VCaP (cell line): ENCODE results near the gene STXBP5L.
A peak's percentile ranks its signal among the peaks of the same experiment; 100 is the strongest.

Experiments used
- H3K27ac ChIP-seq: fragments of 450-650 bp; 2 replicates; pipeline ENCODE4 v1.5.1; 2017
- TF ChIP-seq, protein P1 (sequence below): fragments of 450-650 bp; conservative IDR thresholded peaks from 2 replicates; pipeline ENCODE4 v1.5.1; 2017; ENCODE audit warnings: mild to moderate bottlenecking, moderate library complexity

Gene STXBP5L

GRCh38 chr3:121232309-121233225 lies 324.6 kb downstream of the STXBP5L start:
- TF ChIP-seq, protein P1, sequence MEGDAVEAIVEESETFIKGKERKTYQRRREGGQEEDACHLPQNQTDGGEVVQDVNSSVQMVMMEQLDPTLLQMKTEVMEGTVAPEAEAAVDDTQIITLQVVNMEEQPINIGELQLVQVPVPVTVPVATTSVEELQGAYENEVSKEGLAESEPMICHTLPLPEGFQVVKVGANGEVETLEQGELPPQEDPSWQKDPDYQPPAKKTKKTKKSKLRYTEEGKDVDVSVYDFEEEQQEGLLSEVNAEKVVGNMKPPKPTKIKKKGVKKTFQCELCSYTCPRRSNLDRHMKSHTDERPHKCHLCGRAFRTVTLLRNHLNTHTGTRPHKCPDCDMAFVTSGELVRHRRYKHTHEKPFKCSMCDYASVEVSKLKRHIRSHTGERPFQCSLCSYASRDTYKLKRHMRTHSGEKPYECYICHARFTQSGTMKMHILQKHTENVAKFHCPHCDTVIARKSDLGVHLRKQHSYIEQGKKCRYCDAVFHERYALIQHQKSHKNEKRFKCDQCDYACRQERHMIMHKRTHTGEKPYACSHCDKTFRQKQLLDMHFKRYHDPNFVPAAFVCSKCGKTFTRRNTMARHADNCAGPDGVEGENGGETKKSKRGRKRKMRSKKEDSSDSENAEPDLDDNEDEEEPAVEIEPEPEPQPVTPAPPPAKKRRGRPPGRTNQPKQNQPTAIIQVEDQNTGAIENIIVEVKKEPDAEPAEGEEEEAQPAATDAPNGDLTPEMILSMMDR: no peak
- H3K27ac ChIP-seq: peak overlapping the region; percentile 56; the same call in 1 of the 2 replicates

DNA sequence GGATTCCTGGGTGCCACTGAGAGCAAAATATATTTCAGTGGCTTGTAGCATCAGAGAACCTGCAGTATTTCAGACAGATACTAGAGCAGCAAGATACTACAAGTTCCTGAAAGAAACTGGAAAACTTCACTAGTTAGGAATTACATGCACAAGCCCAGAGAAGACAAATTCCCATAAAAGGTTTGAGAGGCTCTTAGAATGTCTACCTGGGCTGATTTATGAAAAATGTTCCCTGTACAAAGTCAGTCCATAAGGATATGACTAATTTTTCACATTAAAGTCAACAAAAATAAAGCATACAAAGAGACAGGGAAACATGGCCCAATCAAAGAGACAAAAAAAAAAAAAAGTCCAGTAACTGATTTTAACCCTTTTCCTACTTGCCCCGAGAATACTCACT lies 335.2 kb downstream of the STXBP5L start:
- H3K27ac ChIP-seq: no peak overlapping the region
- TF ChIP-seq, protein P1: no peak

DNA sequence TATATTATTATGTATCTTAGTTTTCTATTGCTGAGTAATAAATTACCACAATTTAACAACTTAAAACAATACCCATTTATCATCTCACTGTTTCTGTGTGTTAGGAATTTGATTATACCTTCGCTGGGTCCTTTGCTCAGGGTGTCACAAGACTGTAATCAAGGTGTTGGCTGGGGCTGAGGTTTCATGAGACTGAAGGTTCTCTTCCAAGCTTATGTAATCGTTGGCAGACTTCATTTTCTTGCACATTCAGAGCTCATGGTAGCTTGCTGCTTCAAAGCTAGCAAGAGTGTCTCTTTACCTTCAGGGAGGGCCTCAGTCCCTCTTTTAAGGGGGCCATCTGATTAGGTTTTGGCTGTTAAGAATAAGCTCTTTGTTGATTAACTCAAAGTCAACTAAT lies 344.7 kb downstream of the STXBP5L start:
- TF ChIP-seq, protein P1: no peak
- H3K27ac ChIP-seq: no peak overlapping the region

GRCh38 chr3:121269389-121269788 lies 361.4 kb downstream of the STXBP5L start:
- TF ChIP-seq, protein P1: no peak
- no peak overlapping the region for H3K27ac ChIP-seq

GRCh38 chr3:121274411-121274810 lies 366.4 kb downstream of the STXBP5L start:
- H3K27ac ChIP-seq: no peak overlapping the region
- TF ChIP-seq, protein P1: no peak

GRCh38 chr3:121295452-121295851 lies 387.4 kb downstream of the STXBP5L start:
- TF ChIP-seq, protein P1: no peak
- no peak overlapping the region for H3K27ac ChIP-seq

DNA sequence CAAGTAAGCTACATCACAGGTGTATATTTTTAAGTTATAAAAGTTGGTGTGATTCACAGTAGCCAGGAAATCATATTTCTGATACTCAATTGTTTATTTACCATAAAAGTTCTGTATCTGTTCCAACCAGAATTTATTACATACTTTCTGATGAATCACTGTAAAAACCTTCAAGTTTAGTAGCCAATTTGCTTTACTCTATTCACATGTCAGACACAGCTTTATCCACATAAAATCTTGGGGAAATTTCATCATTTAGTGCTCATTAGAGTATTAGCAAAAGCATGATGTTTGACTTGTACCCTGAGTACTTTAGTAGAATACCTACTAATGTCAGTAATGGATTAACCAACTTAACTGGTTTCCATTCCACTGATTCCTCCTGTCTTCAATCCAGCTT lies 388.0 kb downstream of the STXBP5L start:
- TF ChIP-seq, protein P1: no peak
- no peak overlapping the region for H3K27ac ChIP-seq
